ENCODE results near the gene AMPH.
"Not testable (repeated sequence)": the region's sequence is repeated elsewhere in the genome, so short reads cannot be mapped to it uniquely, and the experiment has no call there.

The AMPH gene

GRCh38 chr7:38369816-38370493, 261.2 kb downstream of the AMPH start:
- Mint-ChIP-seq H3K9me3 (no peaks in the 10 kb centered on the region), H3K4me1 (ENCODE audit: low read depth) (peaks cover 44% of the 10 kb centered on the region), H3K36me3 (ENCODE audit: low read depth) (peaks cover 15% of the 10 kb centered on the region), H3K27me3 (ENCODE audit: low read depth) (no peaks in the 10 kb centered on the region), H3K27ac (no peak overlapping the region), H3K4me3 (peak overlapping the region; percentile 27)
- DNase-seq (ENCODE audit: low spot score), result peak; percentile 74

- H3K4me1 Mint-ChIP-seq (ENCODE audit: low read depth), result peaks cover 56% of the 10 kb centered on the region
- H3K27ac Mint-ChIP-seq, result peak overlapping the region; percentile 75
- H3K4me3 Mint-ChIP-seq, result peak overlapping the region; percentile 70
- H3K36me3 Mint-ChIP-seq (ENCODE audit: low read depth), result peaks cover 30% of the 10 kb centered on the region
- no peaks in the 10 kb centered on the region for H3K9me3 Mint-ChIP-seq
- H3K27me3 Mint-ChIP-seq (ENCODE audit: low read depth), result no peaks in the 10 kb centered on the region
- DNase-seq (ENCODE audit: low spot score), result peak; percentile 76
Measured at GRCh38 chr7:38368191-38368605, 263.0 kb downstream of the AMPH start.

GRCh38 chr7:38367301-38367890, 263.8 kb downstream of the AMPH start:
- Mint-ChIP-seq H3K27me3 (ENCODE audit: low read depth) (no peaks in the 10 kb centered on the region), H3K36me3 (ENCODE audit: low read depth) (peaks cover 38% of the 10 kb centered on the region), H3K4me1 (ENCODE audit: low read depth) (peaks cover 62% of the 10 kb centered on the region), H3K27ac (peak overlapping the region; percentile 75), H3K9me3 (no peaks in the 10 kb centered on the region), H3K4me3 (peak overlapping the region; percentile 70)
- no peak for DNase-seq (ENCODE audit: low spot score)

GRCh38 chr7:38363379-38363778, 267.8 kb downstream of the AMPH start:
- Mint-ChIP-seq H3K4me3 (peak overlapping the region; percentile 89), H3K36me3 (ENCODE audit: low read depth) (peaks cover 47% of the 10 kb centered on the region), H3K4me1 (ENCODE audit: low read depth) (peaks cover 57% of the 10 kb centered on the region), H3K27ac (peak overlapping the region; percentile 92)
- H3K27me3 Mint-ChIP-seq (ENCODE audit: low read depth); H3K9me3 Mint-ChIP-seq: not testable (repeated sequence)
- peak; percentile 62 for DNase-seq (ENCODE audit: low spot score)

- H3K9me3 Mint-ChIP-seq; H3K27me3 Mint-ChIP-seq (ENCODE audit: low read depth): not testable (repeated sequence)
- peak; percentile 60 for DNase-seq (ENCODE audit: low spot score)
- peaks cover 43% of the 10 kb centered on the region for H3K36me3 Mint-ChIP-seq (ENCODE audit: low read depth)
- peak overlapping the region; percentile 92 for H3K27ac Mint-ChIP-seq
- H3K4me3 Mint-ChIP-seq, result peak overlapping the region; percentile 89
- peaks cover 54% of the 10 kb centered on the region for H3K4me1 Mint-ChIP-seq (ENCODE audit: low read depth)
Measured at GRCh38 chr7:38362611-38363237, 268.4 kb downstream of the AMPH start.

- DNase-seq (ENCODE audit: low spot score), result no peak
- H3K27me3 Mint-ChIP-seq (ENCODE audit: low read depth), result no peaks in the 10 kb centered on the region
- H3K27ac Mint-ChIP-seq, result no peak overlapping the region
- peak overlapping the region; percentile 95 for H3K4me3 Mint-ChIP-seq
- peaks cover 43% of the 10 kb centered on the region for H3K36me3 Mint-ChIP-seq (ENCODE audit: low read depth)
- H3K4me1 Mint-ChIP-seq (ENCODE audit: low read depth), result peaks cover 41% of the 10 kb centered on the region
- H3K9me3 Mint-ChIP-seq, result no peaks in the 10 kb centered on the region
Measured at GRCh38 chr7:38360776-38361175, 270.4 kb downstream of the AMPH start.

GRCh38 chr7:38359071-38359601, 272.0 kb downstream of the AMPH start:
- Mint-ChIP-seq H3K36me3 (ENCODE audit: low read depth) (peaks cover 36% of the 10 kb centered on the region), H3K27ac (peak overlapping the region; percentile 91)
- peak; percentile 61 for DNase-seq (ENCODE audit: low spot score)

GRCh38 chr7:38358273-38358831, 272.8 kb downstream of the AMPH start:
- H3K27me3 Mint-ChIP-seq (ENCODE audit: low read depth); H3K9me3 Mint-ChIP-seq; DNase-seq (ENCODE audit: low spot score): not testable (repeated sequence)
- Mint-ChIP-seq H3K36me3 (ENCODE audit: low read depth) (peaks cover 33% of the 10 kb centered on the region), H3K4me1 (ENCODE audit: low read depth) (peaks cover 35% of the 10 kb centered on the region), H3K4me3 (peak overlapping the region; percentile 95), H3K27ac (peak overlapping the region; percentile 90)

More at GRCh38 chr7:38359071-38359601, 272.0 kb downstream of the AMPH start:
- Mint-ChIP-seq H3K4me3 (peak overlapping the region; percentile 95), H3K4me1 (ENCODE audit: low read depth) (peaks cover 35% of the 10 kb centered on the region)
- not testable (repeated sequence) for H3K9me3 Mint-ChIP-seq; H3K27me3 Mint-ChIP-seq (ENCODE audit: low read depth)

- not testable (repeated sequence) for H3K9me3 Mint-ChIP-seq; H3K27me3 Mint-ChIP-seq (ENCODE audit: low read depth); DNase-seq (ENCODE audit: low spot score)
- Mint-ChIP-seq H3K36me3 (ENCODE audit: low read depth) (peaks cover 13% of the 10 kb centered on the region), H3K4me3 (peak overlapping the region; percentile 70), H3K4me1 (ENCODE audit: low read depth) (peaks cover 27% of the 10 kb centered on the region), H3K27ac (peak overlapping the region; percentile 73)
Measured at GRCh38 chr7:38354271-38354851, 276.8 kb downstream of the AMPH start.

GRCh38 chr7:38353431-38353881, 277.7 kb downstream of the AMPH start:
- H3K36me3 Mint-ChIP-seq (ENCODE audit: low read depth); H3K27me3 Mint-ChIP-seq (ENCODE audit: low read depth); H3K9me3 Mint-ChIP-seq; DNase-seq (ENCODE audit: low spot score): not testable (repeated sequence)
- peak overlapping the region; percentile 73 for H3K27ac Mint-ChIP-seq
- H3K4me3 Mint-ChIP-seq, result peak overlapping the region; percentile 70
- H3K4me1 Mint-ChIP-seq (ENCODE audit: low read depth), result peaks cover 26% of the 10 kb centered on the region

- Mint-ChIP-seq H3K4me3 (peak overlapping the region; percentile 88), H3K27ac (no peak overlapping the region), H3K36me3 (ENCODE audit: low read depth) (peaks cover 7% of the 10 kb centered on the region), H3K4me1 (ENCODE audit: low read depth) (peaks cover 26% of the 10 kb centered on the region), H3K27me3 (ENCODE audit: low read depth) (no peaks in the 10 kb centered on the region), H3K9me3 (no peaks in the 10 kb centered on the region)
- DNase-seq (ENCODE audit: low spot score), result no peak
Measured at GRCh38 chr7:38351601-38352000, 279.6 kb downstream of the AMPH start.

- H3K4me3 Mint-ChIP-seq, result peak overlapping the region; percentile 88
- H3K27ac Mint-ChIP-seq, result peak overlapping the region; percentile 87
- H3K36me3 Mint-ChIP-seq (ENCODE audit: low read depth); H3K9me3 Mint-ChIP-seq; H3K27me3 Mint-ChIP-seq (ENCODE audit: low read depth); DNase-seq (ENCODE audit: low spot score): not testable (repeated sequence)
- peaks cover 30% of the 10 kb centered on the region for H3K4me1 Mint-ChIP-seq (ENCODE audit: low read depth)
Measured at GRCh38 chr7:38350777-38351176, 280.4 kb downstream of the AMPH start.

GRCh38 chr7:38349869-38350583, 281.1 kb downstream of the AMPH start:
- H3K27me3 Mint-ChIP-seq (ENCODE audit: low read depth); DNase-seq (ENCODE audit: low spot score); H3K9me3 Mint-ChIP-seq; H3K36me3 Mint-ChIP-seq (ENCODE audit: low read depth): not testable (repeated sequence)
- H3K4me3 Mint-ChIP-seq, result peak overlapping the region; percentile 88
- peaks cover 31% of the 10 kb centered on the region for H3K4me1 Mint-ChIP-seq (ENCODE audit: low read depth)
- H3K27ac Mint-ChIP-seq, result peak overlapping the region; percentile 87
